ENCODE measurements around the gene FRRS1L. TPM values are rescaled to one million over a fixed set of nuclear protein-coding genes. Genes with fewer than 3 reads are reported as not detected.

Gene FRRS1L
- total RNA-seq, 4 donors from 2014 or later: 0.80 to 3.8 (median 1.9) TPM

DNA sequence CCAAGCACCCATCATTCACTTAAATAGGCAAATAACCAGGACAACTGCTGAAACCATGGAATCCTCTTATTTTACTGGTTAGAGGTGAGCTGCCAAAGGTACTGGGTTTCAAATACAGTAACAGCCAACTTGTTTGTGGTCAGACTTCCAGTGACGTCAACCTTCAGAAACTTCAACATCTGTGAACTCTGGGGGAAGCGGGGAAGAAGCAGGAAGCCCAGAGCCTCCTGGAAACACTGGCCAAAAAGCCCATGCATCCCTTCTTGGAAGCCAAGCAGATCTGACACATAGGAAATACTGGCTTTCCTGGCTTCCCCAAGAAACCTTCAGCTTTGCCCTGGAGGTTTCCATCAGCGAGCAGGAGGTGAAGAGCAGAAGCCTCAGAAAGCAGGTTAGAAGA is 4.9 kb upstream of the FRRS1L start:
- H3K27ac ChIP-seq: no peak overlapping the region
- H3K36me3 ChIP-seq: no peaks in the 10 kb centered on the region
- H3K9me3 ChIP-seq: no peaks in the 10 kb centered on the region
- DNase-seq: no peak
- H3K27me3 ChIP-seq: no peaks in the 10 kb centered on the region
- TF ChIP-seq POLR2A (IDR thresholded peaks at IDR 0.05): no peak
- TF ChIP-seq, protein P1, sequence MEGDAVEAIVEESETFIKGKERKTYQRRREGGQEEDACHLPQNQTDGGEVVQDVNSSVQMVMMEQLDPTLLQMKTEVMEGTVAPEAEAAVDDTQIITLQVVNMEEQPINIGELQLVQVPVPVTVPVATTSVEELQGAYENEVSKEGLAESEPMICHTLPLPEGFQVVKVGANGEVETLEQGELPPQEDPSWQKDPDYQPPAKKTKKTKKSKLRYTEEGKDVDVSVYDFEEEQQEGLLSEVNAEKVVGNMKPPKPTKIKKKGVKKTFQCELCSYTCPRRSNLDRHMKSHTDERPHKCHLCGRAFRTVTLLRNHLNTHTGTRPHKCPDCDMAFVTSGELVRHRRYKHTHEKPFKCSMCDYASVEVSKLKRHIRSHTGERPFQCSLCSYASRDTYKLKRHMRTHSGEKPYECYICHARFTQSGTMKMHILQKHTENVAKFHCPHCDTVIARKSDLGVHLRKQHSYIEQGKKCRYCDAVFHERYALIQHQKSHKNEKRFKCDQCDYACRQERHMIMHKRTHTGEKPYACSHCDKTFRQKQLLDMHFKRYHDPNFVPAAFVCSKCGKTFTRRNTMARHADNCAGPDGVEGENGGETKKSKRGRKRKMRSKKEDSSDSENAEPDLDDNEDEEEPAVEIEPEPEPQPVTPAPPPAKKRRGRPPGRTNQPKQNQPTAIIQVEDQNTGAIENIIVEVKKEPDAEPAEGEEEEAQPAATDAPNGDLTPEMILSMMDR (IDR thresholded peaks at IDR 0.05): no peak
- no peaks in the 10 kb centered on the region for H3K4me1 ChIP-seq
- no peak overlapping the region for H3K4me3 ChIP-seq

DNA sequence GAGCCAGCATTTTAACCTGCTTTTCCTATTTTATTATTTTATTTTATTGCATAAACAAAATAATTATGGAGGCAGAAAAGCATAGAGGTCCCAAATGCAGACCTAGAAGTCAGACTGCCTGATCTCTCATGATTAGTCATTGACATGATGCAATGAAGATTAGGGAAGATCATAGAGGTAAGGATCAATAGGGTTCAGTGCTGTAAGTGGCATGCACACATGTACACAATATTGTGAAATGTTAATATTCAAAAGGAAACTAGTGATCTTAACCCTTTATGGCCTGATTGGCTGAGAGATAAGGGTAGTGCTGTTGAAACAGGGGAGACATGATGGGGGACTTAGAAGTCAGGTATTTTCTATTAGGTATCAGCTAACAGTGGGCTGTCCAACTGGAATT is 1.1 kb upstream of the FRRS1L start:
- H3K9me3 ChIP-seq: no peaks in the 10 kb centered on the region
- TF ChIP-seq, protein P1 (IDR thresholded peaks at IDR 0.05): no peak
- TF ChIP-seq POLR2A (IDR thresholded peaks at IDR 0.05): no peak
- H3K27me3 ChIP-seq: no peaks in the 10 kb centered on the region
- H3K36me3 ChIP-seq: no peaks in the 10 kb centered on the region
- DNase-seq: no peak
- H3K4me3 ChIP-seq: no peak overlapping the region
- H3K27ac ChIP-seq: no peak overlapping the region
- peaks cover 0 to 9% (median 0%) of the 10 kb centered on the region in 4 donors for H3K4me1 ChIP-seq

DNA sequence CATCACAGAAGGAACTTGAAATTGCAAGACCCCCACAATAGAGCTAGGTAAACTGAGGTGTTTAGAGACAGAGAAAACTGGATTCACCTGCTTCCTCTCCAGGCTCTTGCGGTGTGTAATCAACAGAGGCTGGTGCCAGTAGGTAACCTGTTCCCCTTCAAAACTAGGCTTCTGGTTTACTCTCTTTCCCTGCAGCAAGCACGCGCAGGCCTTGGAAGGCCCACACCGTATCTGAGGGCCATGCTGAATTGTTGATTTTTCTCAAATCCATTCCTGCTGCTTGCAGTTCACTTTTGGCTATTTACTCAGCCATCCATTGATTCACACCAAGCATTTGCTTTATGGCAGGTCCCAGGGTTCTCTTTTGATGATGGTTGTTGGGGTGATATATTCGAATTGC is 667 bp upstream of the FRRS1L start:
- no peak for DNase-seq
- Histone ChIP-seq H3K27me3 (no peaks in the 10 kb centered on the region), H3K27ac (no peak overlapping the region), H3K9me3 (no peaks in the 10 kb centered on the region), H3K36me3 (no peaks in the 10 kb centered on the region), H3K4me3 (no peak overlapping the region), H3K4me1 (peaks cover 0 to 12% (median 0%) of the 10 kb centered on the region in 4 donors)
- TF ChIP-seq, protein P1 (IDR thresholded peaks at IDR 0.05): no peak
- no peak for TF ChIP-seq POLR2A (IDR thresholded peaks at IDR 0.05)

DNA sequence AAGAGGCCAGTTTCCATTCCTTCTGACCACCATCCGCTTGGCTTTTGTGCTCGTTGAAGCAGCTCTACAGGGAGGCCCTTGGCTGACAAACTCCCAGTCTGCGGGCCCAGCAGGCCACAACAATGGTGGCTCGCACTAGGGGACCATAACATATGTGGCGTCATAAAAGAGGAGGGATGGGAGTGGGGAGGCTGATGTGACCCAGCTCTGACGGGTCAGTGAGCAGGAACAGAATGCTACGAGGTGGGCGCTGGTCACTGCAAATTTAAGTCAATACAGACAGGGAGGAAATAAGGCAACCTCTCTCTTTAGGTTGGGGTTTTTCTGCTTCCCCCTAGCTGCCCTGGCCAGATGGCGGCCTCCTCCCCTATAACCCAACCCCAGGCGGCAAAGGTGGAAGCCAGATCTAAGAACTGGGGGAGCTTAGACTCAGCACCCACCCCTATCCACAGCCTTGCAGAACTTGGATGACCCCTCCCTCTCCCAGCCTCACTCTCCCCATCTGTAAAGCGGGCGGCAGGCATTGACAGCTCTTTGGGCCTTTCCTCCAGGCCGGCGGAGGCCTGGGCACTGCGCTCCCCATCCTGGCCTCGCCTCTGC is 778 bp downstream of the FRRS1L start:
- Histone ChIP-seq H3K4me3 (peak overlapping the region in 1 of 4 donors; percentile 38), H3K27me3 (no peaks in the 10 kb centered on the region), H3K4me1 (peaks cover 0 to 19% (median 0%) of the 10 kb centered on the region in 4 donors), H3K36me3 (no peaks in the 10 kb centered on the region), H3K27ac (no peak overlapping the region), H3K9me3 (no peaks in the 10 kb centered on the region)
- TF ChIP-seq, protein P1 (IDR thresholded peaks at IDR 0.05): no peak
- TF ChIP-seq POLR2A (IDR thresholded peaks at IDR 0.05): no peak
- no peak for DNase-seq

DNA sequence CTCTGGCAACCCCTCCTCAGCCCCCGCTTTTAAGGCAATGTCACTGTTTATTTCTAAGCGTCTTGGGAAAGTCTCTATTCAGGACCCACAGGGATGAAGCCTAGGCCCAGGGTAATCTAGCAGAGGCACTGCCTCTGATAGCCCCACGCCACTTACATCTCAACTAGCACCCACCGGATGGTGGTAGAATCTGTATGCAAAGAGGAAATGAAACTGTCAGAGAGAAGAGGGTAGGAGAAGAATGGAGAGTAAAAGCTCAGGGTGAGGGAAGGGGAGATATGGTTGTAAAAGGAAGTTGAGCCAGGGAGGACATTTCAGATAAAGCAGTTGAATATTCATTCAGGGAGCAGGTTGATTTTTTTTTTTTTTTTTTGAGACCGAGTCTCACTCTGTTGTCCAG is 3.0 kb downstream of the FRRS1L start:
- Histone ChIP-seq H3K4me1 (peaks cover 0 to 19% (median 0%) of the 10 kb centered on the region in 4 donors), H3K27ac (no peak overlapping the region), H3K9me3 (no peaks in the 10 kb centered on the region), H3K36me3 (no peaks in the 10 kb centered on the region), H3K4me3 (no peak overlapping the region), H3K27me3 (no peaks in the 10 kb centered on the region)
- TF ChIP-seq, protein P1 (IDR thresholded peaks at IDR 0.05): no peak
- TF ChIP-seq POLR2A (IDR thresholded peaks at IDR 0.05): no peak
- DNase-seq: no peak

Data from Peyer's patch (tissue), 4 donors.